ENCODE measurements around the gene ATP2B3. TPM values are rescaled to one million over a fixed set of nuclear protein-coding genes. Genes with fewer than 3 reads are reported as not detected.

ATP2B3 gene
- polyA plus RNA-seq, 1 donor from 2014 or later, result 5.3 TPM

GRCh38 chrX:153505361-153505760, 12.1 kb upstream of the ATP2B3 start:
- H2AFZ ChIP-seq (ENCODE audit: low read depth, low read length), result no peak overlapping the region

GRCh38 chrX:153507484-153508178, 9.8 kb upstream of the ATP2B3 start:
- Histone ChIP-seq H3K4me2 (ENCODE audit: low read length) (no peak overlapping the region), H3K9ac (ENCODE audit: low read length) (no peak overlapping the region), H3F3A (ENCODE audit: insufficient read depth, low read length, poor library complexity, severe bottlenecking) (no peaks in the 10 kb centered on the region), H3K27me3 (ENCODE audit: insufficient read depth, low read depth, low read length) (no peaks in the 10 kb centered on the region), H3K79me2 (replicated peaks; ENCODE audit: insufficient read depth, low read length) (no peaks in the 10 kb centered on the region), H3K9me3 (ENCODE audit: low read length) (no peaks in the 10 kb centered on the region), H3K9me2 (ENCODE audit: insufficient read depth, low read length) (no peaks in the 10 kb centered on the region), H3K4me3 (ENCODE audit: low read length) (no peak overlapping the region), H2AFZ (ENCODE audit: low read depth, low read length) (no peak overlapping the region), H3K36me3 (ENCODE audit: insufficient read depth, low read length) (no peaks in the 10 kb centered on the region), H4K20me1 (ENCODE audit: insufficient read depth) (no peaks in the 10 kb centered on the region), H3K27ac (ENCODE audit: low read length) (no peak overlapping the region)
- TF ChIP-seq RAD21 (conservative IDR thresholded peaks at IDR 0.05), result peak; percentile 84
- TF ChIP-seq EP300 (conservative IDR thresholded peaks at IDR 0.05; ENCODE audit: poor library complexity, severe bottlenecking), result no peak
- TF ChIP-seq TAF1 (IDR thresholded peaks at IDR 0.05; ENCODE audit: low read depth), result no peak
- TF ChIP-seq MXI1 (conservative IDR thresholded peaks at IDR 0.05; ENCODE audit: poor library complexity, severe bottlenecking), result no peak
- no peak for TF ChIP-seq EZH2 (IDR thresholded peaks at IDR 0.05; ENCODE audit: borderline replicate concordance, insufficient read depth, low read length, poor library complexity, severe bottlenecking)
- TF ChIP-seq SMC3 (conservative IDR thresholded peaks at IDR 0.05; ENCODE audit: poor library complexity), result peak; percentile 81
- TF ChIP-seq CTCF (IDR thresholded peaks at IDR 0.05; ENCODE audit: poor library complexity, severe bottlenecking), result peak; percentile 81

More at GRCh38 chrX:153505361-153505760, 12.1 kb upstream of the ATP2B3 start:
- TF ChIP-seq EP300 (conservative IDR thresholded peaks at IDR 0.05; ENCODE audit: poor library complexity, severe bottlenecking) (no peak), REST (IDR thresholded peaks at IDR 0.05; ENCODE audit: borderline replicate concordance) (no peak), EZH2 (IDR thresholded peaks at IDR 0.05; ENCODE audit: borderline replicate concordance, insufficient read depth, low read length, poor library complexity, severe bottlenecking) (no peak), POLR2AphosphoS5 (IDR thresholded peaks at IDR 0.05) (no peak), CTCF (IDR thresholded peaks at IDR 0.05; ENCODE audit: poor library complexity, severe bottlenecking) (no peak), TAF1 (IDR thresholded peaks at IDR 0.05; ENCODE audit: low read depth) (no peak), SMC3 (conservative IDR thresholded peaks at IDR 0.05; ENCODE audit: poor library complexity) (no peak)
- H3K79me2 ChIP-seq (replicated peaks; ENCODE audit: insufficient read depth, low read length), result no peaks in the 10 kb centered on the region
- H4K20me1 ChIP-seq (ENCODE audit: insufficient read depth), result no peaks in the 10 kb centered on the region
- no peak overlapping the region for H3K4me2 ChIP-seq (ENCODE audit: low read length)
- H3K9me2 ChIP-seq (ENCODE audit: insufficient read depth, low read length), result no peaks in the 10 kb centered on the region
- H3K27me3 ChIP-seq (ENCODE audit: insufficient read depth, low read depth, low read length), result no peaks in the 10 kb centered on the region
- H3F3A ChIP-seq (ENCODE audit: insufficient read depth, low read length, poor library complexity, severe bottlenecking), result no peaks in the 10 kb centered on the region
- no peaks in the 10 kb centered on the region for H3K36me3 ChIP-seq (ENCODE audit: insufficient read depth, low read length)
- H3K27ac ChIP-seq (ENCODE audit: low read length), result no peak overlapping the region
- H3K9ac ChIP-seq (ENCODE audit: low read length), result no peak overlapping the region
- no peaks in the 10 kb centered on the region for H3K9me3 ChIP-seq (ENCODE audit: low read length)
- no peak overlapping the region for H3K4me3 ChIP-seq (ENCODE audit: low read length)

All from neural cell (in vitro differentiated cells).